Measurements from ENCODE around the gene MPRIP. TPM values are rescaled to one million over a fixed set of nuclear protein-coding genes. Genes with fewer than 3 reads are reported as not detected.
A peak's percentile ranks its signal among the peaks of the same experiment; 100 is the strongest.

Gene MPRIP
- total and polyA plus RNA-seq, 3 experiments from 2014 or later = 40.3 to 184 (median 174) TPM

DNA sequence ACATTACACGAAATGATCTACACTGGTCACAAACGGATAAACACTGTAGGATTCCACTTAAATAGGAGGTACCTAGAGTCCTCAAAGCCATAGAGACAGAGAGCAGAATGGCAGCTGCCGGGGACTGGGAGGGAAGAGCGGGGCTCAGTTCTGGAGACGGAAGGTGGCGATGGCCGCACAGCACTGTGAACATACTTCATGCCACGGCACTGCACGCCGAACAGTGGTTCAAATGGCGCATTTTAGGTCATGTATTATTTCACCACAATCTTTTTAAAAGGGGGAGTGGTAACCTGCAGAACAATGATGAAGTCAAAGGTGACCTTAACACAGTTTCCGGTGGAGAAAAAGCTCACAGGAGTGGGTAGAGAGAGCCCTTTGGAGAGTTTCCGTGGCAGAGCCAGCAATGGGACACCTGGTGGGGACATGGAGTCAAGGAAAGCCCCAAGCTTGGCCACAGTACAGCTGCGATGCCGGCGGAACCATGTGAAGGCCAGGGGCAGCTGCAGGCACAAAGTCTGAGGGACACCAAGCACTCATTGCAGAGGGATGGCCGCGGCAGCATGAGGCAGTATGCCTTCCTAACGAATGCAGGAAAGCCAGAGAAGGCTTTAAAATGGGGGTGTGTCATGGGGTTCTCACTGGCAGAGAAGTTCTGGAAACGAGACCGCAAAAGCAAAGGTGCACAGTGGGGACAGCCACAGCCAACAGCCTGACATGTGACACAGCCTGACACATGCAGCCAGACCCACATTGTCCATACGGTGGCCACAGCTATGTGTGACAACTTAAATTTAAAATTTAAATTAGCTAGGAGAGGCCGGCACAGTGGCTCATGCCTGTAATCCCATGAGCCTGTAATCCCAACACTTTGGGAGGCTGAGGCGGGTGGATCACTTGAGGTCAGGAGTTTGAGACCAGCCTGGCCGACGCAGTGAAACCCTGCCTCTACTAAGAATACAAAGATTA is 187.4 kb downstream of the MPRIP start:
- POLR2A ChIA-PET = no interaction called here
- H3K27ac Mint-ChIP-seq = peak overlapping the region in 1 of 8 donors; percentile 70
- H3K36me3 ChIP-seq (ENCODE audit: insufficient read depth, low read length) = peaks cover 32% of the 10 kb centered on the region

DNA sequence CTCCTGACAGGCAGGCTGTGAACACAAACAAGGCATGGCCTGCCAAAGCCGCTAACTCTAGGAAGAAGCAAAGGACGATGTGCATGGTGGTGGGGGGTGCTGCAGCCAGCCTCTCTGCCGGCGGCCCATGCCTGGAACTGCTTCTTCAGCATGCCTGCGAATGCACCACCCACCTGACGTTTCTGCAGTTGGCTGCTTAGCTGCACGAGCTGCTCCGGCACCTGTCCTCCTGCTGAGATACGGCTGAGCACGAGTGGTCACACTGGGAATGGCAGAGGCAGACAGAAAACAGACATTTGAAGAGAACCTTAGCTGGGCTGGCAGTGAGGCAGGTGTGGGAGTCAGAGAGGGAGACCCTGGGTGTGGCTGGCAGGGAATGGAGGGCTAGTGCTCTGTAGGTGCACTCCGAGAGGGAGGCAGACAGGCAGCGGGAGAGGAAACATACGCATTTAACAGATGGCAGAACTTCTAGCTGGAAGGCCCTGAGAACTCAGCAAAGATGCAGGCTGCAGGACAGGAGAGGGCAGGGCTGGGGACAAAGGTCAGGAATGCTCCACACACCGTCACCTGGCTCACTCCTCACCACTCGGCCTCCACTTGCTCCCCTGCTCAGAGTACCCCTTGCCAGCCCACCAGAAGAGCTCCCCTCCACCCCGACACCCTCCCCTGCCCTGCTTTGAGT is 189.5 kb downstream of the MPRIP start:
- Histone ChIP-seq H3K4me3 (ENCODE audit: low read length) (no peak overlapping the region), H3K27ac (ENCODE audit: low read depth, low read length) (no peak overlapping the region), H3K36me3 (ENCODE audit: insufficient read depth, low read length) (peaks cover 18% of the 10 kb centered on the region), H3K9me3 (ENCODE audit: low read length) (no peaks in the 10 kb centered on the region), H3K4me1 (ENCODE audit: insufficient read depth, low read length) (peaks cover 14% of the 10 kb centered on the region), H3K27me3 (ENCODE audit: insufficient read depth, low read length, poor library complexity, severe bottlenecking) (no peaks in the 10 kb centered on the region)
- no peaks in the 10 kb centered on the region for H3K27me3 Mint-ChIP-seq
- H3K4me1 Mint-ChIP-seq = peaks cover 16 to 26% (median 16%) of the 10 kb centered on the region in 3 donors
- ChIA-PET POLR2A (no interaction called here), CTCF (interaction anchor here (1.0 kb wide), 1 partner anchor 30 kb away, joined by 4 read pairs; no protein-coding TSS in a partner anchor)
- DNase-seq = no peak
- peaks cover 0 to 61% (median 11%) of the 10 kb centered on the region in 3 donors for H3K36me3 Mint-ChIP-seq
- no peaks in the 10 kb centered on the region for H3K9me3 Mint-ChIP-seq
- peak overlapping the region in 1 of 8 donors; percentile 38 for H3K27ac Mint-ChIP-seq
- no peak overlapping the region for H3K4me3 Mint-ChIP-seq

More for the DNA sequence above, 187.4 kb downstream of the MPRIP start:
- peaks cover 0 to 75% (median 17%) of the 10 kb centered on the region in 3 donors for H3K36me3 Mint-ChIP-seq
- Histone ChIP-seq H3K27ac (ENCODE audit: low read depth, low read length) (no peak overlapping the region), H3K4me3 (ENCODE audit: low read length) (no peak overlapping the region), H3K9me3 (ENCODE audit: low read length) (no peaks in the 10 kb centered on the region), H3K27me3 (ENCODE audit: insufficient read depth, low read length, poor library complexity, severe bottlenecking) (no peaks in the 10 kb centered on the region), H3K4me1 (ENCODE audit: insufficient read depth, low read length) (no peaks in the 10 kb centered on the region)
- H3K27me3 Mint-ChIP-seq = no peaks in the 10 kb centered on the region
- H3K9me3 Mint-ChIP-seq = no peaks in the 10 kb centered on the region
- DNase-seq = no peak
- no peak overlapping the region for H3K4me3 Mint-ChIP-seq
- CTCF ChIA-PET = interaction anchor here (1.1 kb wide), 1 partner anchor 84 kb away, joined by 3 read pairs; no protein-coding TSS in a partner anchor
- peaks cover 0 to 10% (median 0%) of the 10 kb centered on the region in 3 donors for H3K4me1 Mint-ChIP-seq

DNA sequence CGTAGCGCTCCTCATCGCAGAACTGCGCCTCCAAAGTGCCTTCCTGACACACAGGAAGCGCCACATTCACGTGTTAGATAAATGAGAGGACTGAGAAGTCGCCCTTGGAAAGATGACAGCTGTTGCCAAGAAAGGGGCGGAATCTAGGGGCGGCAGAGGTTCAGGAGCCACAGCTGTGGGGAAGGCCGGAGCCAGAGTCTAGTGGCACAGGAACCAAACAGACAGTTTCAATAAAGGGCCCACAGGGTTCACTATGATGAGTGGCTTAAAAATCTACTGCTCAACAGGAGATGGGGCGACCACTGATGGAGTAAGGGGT is 190.0 kb downstream of the MPRIP start:
- POLR2A ChIA-PET = no interaction called here
- CTCF ChIA-PET = interaction anchor here (1.0 kb wide), 1 partner anchor 29 kb away, joined by 4 read pairs; no protein-coding TSS in a partner anchor
- DNase-seq = no peak
- H3K36me3 Mint-ChIP-seq = peaks cover 0 to 61% (median 11%) of the 10 kb centered on the region in 3 donors
- H3K27me3 ChIP-seq (ENCODE audit: insufficient read depth, low read length, poor library complexity, severe bottlenecking) = no peaks in the 10 kb centered on the region
- H3K27me3 Mint-ChIP-seq = peaks cover 0 to 1% of the 10 kb centered on the region in 2 donors
- H3K27ac Mint-ChIP-seq = peak overlapping the region in 2 of 8 donors; percentile 70 to 74
- no peak overlapping the region for H3K27ac ChIP-seq (ENCODE audit: low read depth, low read length)
- peaks cover 16 to 28% (median 17%) of the 10 kb centered on the region in 3 donors for H3K4me1 Mint-ChIP-seq
- no peak overlapping the region for H3K4me3 Mint-ChIP-seq
- peaks cover 14% of the 10 kb centered on the region for H3K4me1 ChIP-seq (ENCODE audit: insufficient read depth, low read length)
- no peak overlapping the region for H3K4me3 ChIP-seq (ENCODE audit: low read length)
- no peaks in the 10 kb centered on the region for H3K9me3 Mint-ChIP-seq
- H3K9me3 ChIP-seq (ENCODE audit: low read length) = no peaks in the 10 kb centered on the region
- peaks cover 18% of the 10 kb centered on the region for H3K36me3 ChIP-seq (ENCODE audit: insufficient read depth, low read length)

DNA sequence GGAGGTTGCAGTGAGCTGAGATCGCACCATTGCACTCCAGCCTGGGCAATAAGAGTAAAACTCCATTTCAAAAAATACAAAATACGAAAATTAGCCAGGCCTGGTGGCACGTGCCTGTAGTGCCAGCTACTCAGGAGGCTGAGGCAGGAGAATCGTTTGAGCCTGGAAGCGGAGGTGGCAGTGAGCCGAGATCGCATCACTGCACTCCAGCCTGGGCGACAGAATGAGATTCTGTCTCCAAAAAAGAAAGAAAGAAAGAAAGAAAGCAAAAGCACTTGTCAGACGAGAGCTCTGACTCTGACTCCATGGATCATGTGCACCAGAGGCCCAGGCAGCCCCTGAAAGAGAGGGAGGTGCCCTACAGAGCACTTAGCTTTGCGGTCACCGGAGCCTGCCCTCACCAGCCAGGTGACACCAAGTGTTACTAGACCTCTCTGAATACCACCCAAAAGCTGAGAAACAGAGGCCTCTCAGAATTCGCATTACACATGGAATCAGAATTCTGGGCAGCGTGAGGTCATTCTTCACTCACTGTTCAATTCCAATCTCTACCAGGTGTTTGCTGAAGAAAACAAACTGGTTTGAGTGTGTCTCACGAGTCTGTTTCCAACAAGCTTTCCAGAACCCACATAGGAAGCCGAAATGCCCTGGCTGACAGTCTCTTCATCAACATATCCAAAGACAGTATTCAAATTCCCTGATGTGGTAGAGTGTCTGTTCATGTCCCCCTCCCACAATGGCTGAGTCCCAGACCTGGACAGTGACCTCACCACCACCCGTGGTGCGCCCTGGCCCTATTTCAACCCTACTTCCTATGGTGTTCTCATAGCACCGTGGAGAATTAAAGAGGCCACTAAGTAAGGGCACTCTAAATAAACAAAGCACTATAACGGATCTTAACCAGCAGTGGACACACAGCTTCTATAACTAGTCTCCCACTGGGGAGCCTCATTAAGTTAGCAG is 193.2 kb downstream of the MPRIP start:
- CTCF ChIA-PET = interaction anchor here (0.7 kb wide), 2 partner anchors 93 to 606 kb away, joined by 3 read pairs; no protein-coding TSS in a partner anchor
- no peaks in the 10 kb centered on the region for H3K27me3 ChIP-seq (ENCODE audit: insufficient read depth, low read length, poor library complexity, severe bottlenecking)
- Mint-ChIP-seq H3K36me3 (peaks cover 0 to 35% (median 5%) of the 10 kb centered on the region in 3 donors), H3K27me3 (peaks cover 0 to 4% of the 10 kb centered on the region in 2 donors), H3K9me3 (no peaks in the 10 kb centered on the region), H3K27ac (peak overlapping the region; percentile 97 to 99 (median 99)), H3K4me1 (peaks cover 20 to 40% (median 22%) of the 10 kb centered on the region in 3 donors), H3K4me3 (peak overlapping the region; percentile 90 to 98 (median 96))
- H3K9me3 ChIP-seq (ENCODE audit: low read length) = no peaks in the 10 kb centered on the region
- H3K4me1 ChIP-seq (ENCODE audit: insufficient read depth, low read length) = peaks cover 14% of the 10 kb centered on the region
- POLR2A ChIA-PET = interaction anchor here (0.5 kb wide), 1 partner anchor 32 kb away, joined by 3 read pairs; no protein-coding TSS in a partner anchor
- H3K4me3 ChIP-seq (ENCODE audit: low read length) = peak overlapping the region; percentile 92
- no peak for DNase-seq
- peak overlapping the region; percentile 99 for H3K27ac ChIP-seq (ENCODE audit: low read depth, low read length)
- H3K36me3 ChIP-seq (ENCODE audit: insufficient read depth, low read length) = no peaks in the 10 kb centered on the region

DNA sequence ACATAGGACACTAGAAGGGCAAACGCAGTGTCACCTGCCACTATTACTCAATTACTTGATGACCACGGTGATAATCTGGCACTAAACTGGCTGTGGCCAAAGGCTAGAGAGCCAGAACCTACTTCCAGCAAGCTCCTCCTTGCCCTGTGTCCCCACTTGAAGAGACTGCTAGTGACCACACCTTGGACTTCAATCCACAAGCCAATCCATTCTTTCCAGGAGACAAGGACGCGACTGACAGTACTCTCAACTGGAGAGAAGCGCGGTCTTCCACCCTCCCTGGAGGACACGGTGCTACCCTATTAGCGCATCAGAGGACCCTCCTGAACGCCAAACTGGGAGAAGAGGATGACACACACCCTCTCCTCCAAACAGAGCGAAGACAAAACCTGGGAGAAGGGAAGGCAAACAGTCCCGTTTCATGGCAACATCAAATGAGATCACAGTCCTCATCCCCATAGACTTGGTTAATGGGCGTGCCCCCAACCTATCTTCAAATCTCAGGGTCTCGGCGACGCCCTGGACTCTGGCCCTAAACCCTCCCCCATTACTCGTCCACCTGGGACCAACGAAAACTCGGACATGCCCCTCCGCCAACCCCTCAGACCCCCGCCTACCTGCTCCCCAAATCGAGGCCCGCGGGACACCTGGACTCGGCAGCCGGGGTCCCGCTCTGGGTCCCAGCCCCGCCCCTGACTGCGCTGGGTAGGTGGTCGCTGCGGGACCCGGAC is 194.2 kb downstream of the MPRIP start:
- DNase-seq = peak in 1 of 5 donors; percentile 2
- ChIA-PET POLR2A (interaction anchor here (0.7 to 1.3 kb wide), 6 partner anchors 45 to 117 kb away, joined by 3 to 6 read pairs (median 4); partner anchors contain the start of gene COPS3), CTCF (interaction anchor here (1.0 to 2.0 kb wide), 2 partner anchors 43 to 44 kb away, joined by 3 to 4 read pairs; partner anchors contain the start of gene COPS3)
- Mint-ChIP-seq H3K27ac (peak overlapping the region; percentile 97 to 99 (median 99)), H3K9me3 (no peaks in the 10 kb centered on the region), H3K36me3 (peaks cover 0 to 28% (median 3%) of the 10 kb centered on the region in 3 donors), H3K27me3 (peaks cover 0 to 4% of the 10 kb centered on the region in 2 donors), H3K4me1 (peaks cover 20 to 40% (median 22%) of the 10 kb centered on the region in 3 donors), H3K4me3 (peak overlapping the region; percentile 90 to 98 (median 96))
- Histone ChIP-seq H3K9me3 (ENCODE audit: low read length) (no peaks in the 10 kb centered on the region), H3K4me1 (ENCODE audit: insufficient read depth, low read length) (peaks cover 14% of the 10 kb centered on the region), H3K36me3 (ENCODE audit: insufficient read depth, low read length) (no peaks in the 10 kb centered on the region), H3K27ac (ENCODE audit: low read depth, low read length) (peak overlapping the region; percentile 99), H3K4me3 (ENCODE audit: low read length) (peak overlapping the region; percentile 92), H3K27me3 (ENCODE audit: insufficient read depth, low read length, poor library complexity, severe bottlenecking) (no peaks in the 10 kb centered on the region)

DNA sequence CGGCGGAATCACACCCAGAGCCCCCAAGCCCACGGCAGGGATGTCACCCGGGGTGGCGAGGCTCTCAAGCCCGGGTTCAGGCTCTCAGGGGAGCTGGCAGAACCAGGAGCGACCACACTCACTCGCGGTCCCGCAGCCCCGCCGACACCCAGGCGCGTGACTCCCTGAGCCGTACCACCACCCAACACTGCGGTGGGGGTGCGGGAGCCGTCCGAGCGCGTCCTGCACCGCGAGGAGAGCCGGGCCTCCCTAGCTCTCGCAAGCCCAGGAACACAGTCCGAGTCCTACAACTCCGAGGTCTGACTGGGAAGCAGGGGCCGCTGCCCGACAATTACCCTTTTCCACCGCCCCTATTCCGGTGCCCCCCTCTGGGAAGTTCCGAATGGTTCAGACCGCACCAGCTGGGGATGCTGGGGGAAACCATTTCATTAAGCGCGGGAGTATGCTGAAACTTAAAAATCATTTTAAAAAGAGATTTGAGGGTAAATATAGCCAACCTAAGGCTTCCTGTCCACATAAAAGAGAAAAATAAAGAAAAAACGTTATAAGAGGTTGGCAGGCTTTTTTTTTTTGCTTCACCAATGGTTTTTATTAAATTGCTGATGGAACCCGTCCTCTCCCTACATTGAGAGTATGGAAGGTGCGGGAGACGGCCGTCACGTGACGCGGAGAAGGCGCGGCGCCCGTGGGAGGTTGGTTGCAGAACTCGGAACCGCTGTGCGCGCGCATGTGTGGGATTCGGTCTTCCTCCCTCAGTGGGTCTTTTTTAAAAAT is 195.0 kb downstream of the MPRIP start, which contains the start of gene FLCN:
Gene FLCN (minus strand): TSS at position 143 of the 774 bp plus-strand sequence. CDS start 9,031 bp downstream, outside the sequence.
- Histone ChIP-seq H3K27me3 (ENCODE audit: insufficient read depth, low read length, poor library complexity, severe bottlenecking) (no peaks in the 10 kb centered on the region), H3K4me3 (ENCODE audit: low read length) (peak within 1 kb of the TSS; percentile 92), H3K36me3 (ENCODE audit: insufficient read depth, low read length) (no peaks in the 10 kb centered on the region), H3K9me3 (ENCODE audit: low read length) (no peaks in the 10 kb centered on the region), H3K4me1 (ENCODE audit: insufficient read depth, low read length) (peaks cover 14% of the 10 kb centered on the region), H3K27ac (ENCODE audit: low read depth, low read length) (peak within 1 kb of the TSS; percentile 99)
- CTCF ChIA-PET = interaction anchor here (1.0 to 2.0 kb wide), 3 partner anchors 42 to 95 kb away, joined by 3 to 4 read pairs (median 3); partner anchors contain the start of gene COPS3
- peak within 1 kb of the TSS; percentile 97 to 99 (median 99) for H3K27ac Mint-ChIP-seq
- POLR2A ChIA-PET = interaction anchor here (0.7 to 1.3 kb wide), 6 partner anchors 44 to 118 kb away, joined by 3 to 6 read pairs (median 4); partner anchors contain the start of gene COPS3
- DNase-seq = peak; percentile 89 to 92 (median 90)
- peaks cover 0 to 4% of the 10 kb centered on the region in 2 donors for H3K27me3 Mint-ChIP-seq
- peak within 1 kb of the TSS; percentile 90 to 98 (median 96) for H3K4me3 Mint-ChIP-seq
- no peaks in the 10 kb centered on the region for H3K9me3 Mint-ChIP-seq
- peaks cover 20 to 40% (median 22%) of the 10 kb centered on the region in 3 donors for H3K4me1 Mint-ChIP-seq
- H3K36me3 Mint-ChIP-seq = peaks cover 0 to 20% (median 0%) of the 10 kb centered on the region in 3 donors

All from CD8-positive, alpha-beta memory T cell (primary cell).